Breast epithelium (tissue), 4 donors: Measurements from ENCODE around the gene CEBPA. TPM values are rescaled to one million over a fixed set of nuclear protein-coding genes. Genes with fewer than 3 reads are reported as not detected.

Source experiments
- DNase-seq, 2 donors: peaks; one replicate each; pipeline ENCODE4 v3.0.0-alpha.2; 2019; ENCODE audit warnings: low spot score in 2 of 2
- H3K27ac ChIP-seq, 2 donors: fragments of 200-600 bp; sonication (generic) in 1 of 2; one replicate each; pipeline ENCODE4 v1.5.1; 2016 to 2019; ENCODE audit warnings: mild to moderate bottlenecking in 1 of 2
- H3K27me3 ChIP-seq, 2 donors: fragments of 200-600 bp; sonication (generic) in 1 of 2; one replicate each; pipeline versions ENCODE4 v1.5.1 to v1.6.0; 2017 to 2019; ENCODE audit warnings: control low read depth in 1 of 2, mild to moderate bottlenecking in 1 of 2
- H3K36me3 ChIP-seq: fragments of 200-600 bp; one replicate; pipeline ENCODE4 v1.5.1; 2019
- H3K4me1 ChIP-seq, 2 donors: fragments of 200-600 bp; sonication (generic); one replicate each; pipeline ENCODE4 v1.5.1; 2016 to 2019; ENCODE audit warnings: control low read depth in 1 of 2
- H3K4me3 ChIP-seq, 3 donors: fragments of 200-600 bp; sonication (generic); 1 replicate in 2 of 3; 2 replicates in 1 of 3; pipeline ENCODE4 v1.5.1; 2016 to 2019; ENCODE audit warnings: mild to moderate bottlenecking in 3 of 3, moderate library complexity in 2 of 3
- H3K9me3 ChIP-seq, 2 donors: fragments of 200-600 bp; sonication (generic) in 1 of 2; one replicate each; pipeline ENCODE4 v1.5.1; 2016 to 2019; ENCODE audit warnings: control low read depth in 1 of 2
- CTCF ChIP-seq, 3 donors: fragments of 450-650 bp; IDR thresholded peaks; one replicate each; pipeline ENCODE4 v1.5.1; 2016 to 2017; ENCODE audit warnings: antibody characterized with exemption in 3 of 3, mild to moderate bottlenecking in 3 of 3, moderate library complexity in 3 of 3
- POLR2A ChIP-seq: fragments of 450-650 bp; IDR thresholded peaks from one replicate; pipeline ENCODE4 v1.6.1; 2016; ENCODE audit warnings: antibody characterized with exemption, mild to moderate bottlenecking, moderate library complexity
- POLR2AphosphoS5 ChIP-seq, 3 donors: sonication (generic); formaldehyde crosslinking; IDR thresholded peaks; one replicate each; pipeline ENCODE4 v1.6.1; 2017; ENCODE audit warnings: antibody characterized with exemption in 3 of 3
- intact Hi-C: fragments of 100-400 bp; cut with DNase I; formaldehyde crosslinking; loops from one replicate; pipeline ENCODE4 v1.15.1; 2023; ENCODE audit warnings: low total_unique reads
- total RNA-seq, 3 donors: library from RNA; depleted of rRNA; stranded (reverse); fragments of >200 nt; gene quantifications; one replicate each; pipeline ENCODE4 v1.1.0, GENCODE V29; 2016

Gene CEBPA
- total RNA-seq, 3 donors from 2014 or later, result 35.1 to 263 (median 67.5) TPM

GRCh38 chr19:33279430-33280350, 22.6 kb downstream of the CEBPA start:
- H3K9me3 ChIP-seq, result no peaks in the 10 kb centered on the region
- H3K4me3 ChIP-seq, result no peak overlapping the region
- DNase-seq, result no peak
- intact Hi-C loops, result no loop called here
- no peaks in the 10 kb centered on the region for H3K4me1 ChIP-seq
- H3K27me3 ChIP-seq, result no peaks in the 10 kb centered on the region
- no peak for TF ChIP-seq POLR2AphosphoS5 (IDR thresholded peaks at IDR 0.05)
- no peak for TF ChIP-seq CTCF (IDR thresholded peaks at IDR 0.05)
- TF ChIP-seq POLR2A, result no peak
- no peaks in the 10 kb centered on the region for H3K36me3 ChIP-seq
- H3K27ac ChIP-seq, result no peak overlapping the region

GRCh38 chr19:33278403-33279269, 23.7 kb downstream of the CEBPA start:
- Histone ChIP-seq H3K27ac (no peak overlapping the region), H3K27me3 (no peaks in the 10 kb centered on the region), H3K9me3 (no peaks in the 10 kb centered on the region), H3K36me3 (no peaks in the 10 kb centered on the region), H3K4me3 (no peak overlapping the region), H3K4me1 (peaks cover 0 to 4% of the 10 kb centered on the region in 2 donors)
- DNase-seq, result no peak
- TF ChIP-seq POLR2A, result no peak
- no peak for TF ChIP-seq POLR2AphosphoS5 (IDR thresholded peaks at IDR 0.05)
- no peak for TF ChIP-seq CTCF (IDR thresholded peaks at IDR 0.05)
- intact Hi-C loops, result no loop called here

- TF ChIP-seq POLR2AphosphoS5 (IDR thresholded peaks at IDR 0.05), result no peak
- TF ChIP-seq CTCF (IDR thresholded peaks at IDR 0.05), result no peak
- TF ChIP-seq POLR2A, result no peak
- no peaks in the 10 kb centered on the region for H3K36me3 ChIP-seq
- peaks cover 0 to 7% of the 10 kb centered on the region in 2 donors for H3K4me1 ChIP-seq
- intact Hi-C loops, result no loop called here
- no peak overlapping the region for H3K4me3 ChIP-seq
- H3K27ac ChIP-seq, result no peak overlapping the region
- no peak for DNase-seq
- H3K9me3 ChIP-seq, result no peaks in the 10 kb centered on the region
- no peaks in the 10 kb centered on the region for H3K27me3 ChIP-seq
Observed at GRCh38 chr19:33278023-33278402, 24.3 kb downstream of the CEBPA start.

- Histone ChIP-seq H3K36me3 (no peaks in the 10 kb centered on the region), H3K27ac (no peak overlapping the region), H3K4me3 (no peak overlapping the region), H3K27me3 (no peaks in the 10 kb centered on the region), H3K4me1 (peaks cover 0 to 7% of the 10 kb centered on the region in 2 donors), H3K9me3 (no peaks in the 10 kb centered on the region)
- DNase-seq, result no peak
- intact Hi-C loops, result no loop called here
- TF ChIP-seq CTCF (IDR thresholded peaks at IDR 0.05), result no peak
- no peak for TF ChIP-seq POLR2AphosphoS5 (IDR thresholded peaks at IDR 0.05)
- no peak for TF ChIP-seq POLR2A
Observed at GRCh38 chr19:33277434-33277833, 24.9 kb downstream of the CEBPA start.
